HUES64 (cell line): ENCODE results near the gene EMILIN2. TPM values are rescaled to one million over a fixed set of nuclear protein-coding genes. Genes with fewer than 3 reads are reported as not detected.
A peak's percentile ranks its signal among the peaks of the same experiment; 100 is the strongest.
"Not testable (repeated sequence)": the region's sequence is repeated elsewhere in the genome, so short reads cannot be mapped to it uniquely, and the experiment has no call there.

Source experiments
- H3K27ac ChIP-seq: 2 replicates; pipeline ENCODE4 v1.7.0; 2013; ENCODE audit warnings: low read depth, low read length, inconsistent platforms
- H3K27me3 ChIP-seq: 2 replicates; pipeline ENCODE4 v1.6.1; 2013; ENCODE audit warnings: mild to moderate bottlenecking, low read length; ENCODE audit not compliant: insufficient read depth
- H3K36me3 ChIP-seq: 2 replicates; pipeline ENCODE4 v1.6.1; 2013; ENCODE audit warnings: mild to moderate bottlenecking, low read length; ENCODE audit not compliant: insufficient read depth
- H3K4me1 ChIP-seq: 2 replicates; pipeline ENCODE4 v1.6.1; 2013; ENCODE audit warnings: mild to moderate bottlenecking, low read length, moderate library complexity; ENCODE audit not compliant: insufficient read depth
- H3K4me3 ChIP-seq: 2 replicates; pipeline ENCODE4 v1.5.1; 2013; ENCODE audit warnings: mild to moderate bottlenecking, low read length, moderate library complexity
- H3K9ac ChIP-seq: 2 replicates; pipeline ENCODE4 v1.6.1; 2013; ENCODE audit warnings: mild to moderate bottlenecking, low read depth, low read length
- H3K9me3 ChIP-seq: 2 replicates; pipeline ENCODE4 v1.6.1; 2013; ENCODE audit warnings: low read depth, low read length; ENCODE audit not compliant: insufficient read depth
- WGBS: fragments of 150-250, 120-280 bp; methylation state at CpG from one replicate; pipeline ENCODE4 v1.1.7; 2013; ENCODE audit warnings: missing lambda C conversion rate; 5-methylcytosine and 5-hydroxymethylcytosine counted together
- polyA plus RNA-seq, 2 experiments: library from polyadenylated mRNA; stranded (reverse); fragments of 50-300 nt; gene quantifications; one replicate each; pipeline ENCODE4 v1.2.3, GENCODE V29; 2013

The EMILIN2 gene
- 7.5 TPM for polyA plus RNA-seq (2013, experiment 1 of 2)
- polyA plus RNA-seq (2013, experiment 2 of 2), result 6.5 TPM

DNA sequence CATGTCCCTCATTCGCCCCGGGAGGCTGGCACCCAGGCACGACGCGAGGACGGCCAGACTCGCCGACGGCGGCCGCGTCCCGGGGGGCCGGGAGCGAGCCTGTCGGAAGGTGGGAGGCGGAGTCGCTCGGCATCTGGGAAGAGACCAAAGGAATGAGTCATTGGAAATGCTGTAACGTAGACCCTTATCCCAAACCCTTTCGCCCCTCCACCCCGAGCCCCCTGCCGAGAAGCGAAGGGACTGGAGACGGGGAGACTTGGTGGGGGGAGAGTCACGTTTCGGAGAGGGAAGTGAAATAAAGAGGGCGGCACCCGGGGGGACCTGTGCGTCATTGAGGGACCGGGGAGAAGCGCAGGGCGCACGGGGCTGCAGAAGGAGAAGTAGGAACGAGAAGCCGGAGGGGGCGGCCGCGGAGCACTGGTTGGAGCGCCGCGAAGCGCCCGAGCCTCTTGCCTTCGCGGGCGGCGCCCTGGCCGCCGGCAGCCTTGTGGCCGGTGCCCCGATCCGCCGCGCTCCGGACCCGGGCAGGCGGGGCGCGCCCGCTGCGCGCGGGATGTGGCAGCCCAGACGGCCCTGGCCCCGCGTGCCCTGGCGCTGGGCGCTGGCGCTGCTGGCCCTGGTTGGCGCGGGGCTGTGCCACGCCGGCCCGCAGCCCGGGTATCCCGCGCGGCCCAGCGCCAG is at the start of gene EMILIN2:
Gene EMILIN2, plus strand, starts transcription at position 371 of the 681 bp plus-strand sequence. Its CDS starts 183 bp downstream, at position 554.
- Histone ChIP-seq H3K9ac (peak within 1 kb of the TSS; percentile 62), H3K36me3 (no peaks in the 10 kb centered on the region), H3K27ac (no peak within 1 kb of the TSS), H3K9me3 (no peaks in the 10 kb centered on the region), H3K4me1 (peaks cover 16% of the 10 kb centered on the region; the same call in 1 of the 2 replicates), H3K27me3 (peaks cover 66% of the 10 kb centered on the region), H3K4me3 (peak within 1 kb of the TSS; percentile 75)
- WGBS, result under 1% methylated on average over 77 of the region's 80 CpGs

DNA sequence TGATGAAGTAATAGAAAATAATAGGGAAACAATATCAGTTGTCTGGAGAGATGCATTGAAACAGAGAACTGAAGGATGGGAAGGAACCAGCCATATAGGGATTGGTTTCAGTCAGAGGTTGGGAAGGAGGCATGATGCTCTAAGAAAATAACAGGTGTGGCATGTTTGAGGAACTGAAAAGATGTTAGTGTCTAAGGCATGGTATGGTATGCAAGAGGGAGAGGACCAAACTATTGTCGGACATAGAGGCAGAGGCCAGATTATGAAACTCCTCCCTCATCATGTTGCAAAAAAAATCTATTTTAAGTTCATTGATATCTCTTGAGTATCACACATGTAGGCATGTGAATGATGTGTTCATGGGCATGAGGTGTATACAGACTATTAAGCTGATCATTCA is 48.9 kb upstream of the EMILIN2 start:
- H3K36me3 ChIP-seq, result peaks cover 78% of the 10 kb centered on the region
- 71% methylated on average over 1 of the region's 1 CpG for WGBS

DNA sequence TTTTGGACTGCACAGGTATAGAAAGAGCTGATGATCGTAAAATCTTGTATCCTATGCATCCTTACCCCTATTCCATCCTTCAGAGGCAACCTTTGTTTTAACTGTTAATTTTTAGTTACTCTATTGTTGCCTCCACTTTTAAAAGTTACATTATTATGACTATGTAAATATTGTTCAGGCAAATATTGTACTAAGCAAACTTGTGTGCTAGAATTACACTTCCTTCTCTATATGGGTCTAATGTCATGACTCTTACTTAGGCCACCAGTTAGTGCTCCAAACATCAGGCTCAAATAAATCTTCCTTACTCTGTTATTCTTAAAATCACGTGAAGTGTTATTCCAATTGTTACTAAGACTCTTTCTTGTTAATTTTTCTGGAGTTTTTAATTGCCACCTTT is 47.4 kb upstream of the EMILIN2 start:
- 96% methylated on average over 2 of the region's 2 CpGs for WGBS
- H3K36me3 ChIP-seq, result peaks cover 84% of the 10 kb centered on the region
- H3K4me1 ChIP-seq, result no peaks in the 10 kb centered on the region
- no peaks in the 10 kb centered on the region for H3K9me3 ChIP-seq
- H3K27me3 ChIP-seq, result no peaks in the 10 kb centered on the region
- no peak overlapping the region for H3K9ac ChIP-seq
- no peak overlapping the region for H3K4me3 ChIP-seq
- no peak overlapping the region for H3K27ac ChIP-seq

More for the DNA sequence above, 48.9 kb upstream of the EMILIN2 start:
- Histone ChIP-seq H3K27me3 (no peaks in the 10 kb centered on the region), H3K9me3 (no peaks in the 10 kb centered on the region), H3K27ac (no peak overlapping the region), H3K9ac (no peak overlapping the region), H3K4me3 (no peak overlapping the region), H3K4me1 (no peaks in the 10 kb centered on the region)

DNA sequence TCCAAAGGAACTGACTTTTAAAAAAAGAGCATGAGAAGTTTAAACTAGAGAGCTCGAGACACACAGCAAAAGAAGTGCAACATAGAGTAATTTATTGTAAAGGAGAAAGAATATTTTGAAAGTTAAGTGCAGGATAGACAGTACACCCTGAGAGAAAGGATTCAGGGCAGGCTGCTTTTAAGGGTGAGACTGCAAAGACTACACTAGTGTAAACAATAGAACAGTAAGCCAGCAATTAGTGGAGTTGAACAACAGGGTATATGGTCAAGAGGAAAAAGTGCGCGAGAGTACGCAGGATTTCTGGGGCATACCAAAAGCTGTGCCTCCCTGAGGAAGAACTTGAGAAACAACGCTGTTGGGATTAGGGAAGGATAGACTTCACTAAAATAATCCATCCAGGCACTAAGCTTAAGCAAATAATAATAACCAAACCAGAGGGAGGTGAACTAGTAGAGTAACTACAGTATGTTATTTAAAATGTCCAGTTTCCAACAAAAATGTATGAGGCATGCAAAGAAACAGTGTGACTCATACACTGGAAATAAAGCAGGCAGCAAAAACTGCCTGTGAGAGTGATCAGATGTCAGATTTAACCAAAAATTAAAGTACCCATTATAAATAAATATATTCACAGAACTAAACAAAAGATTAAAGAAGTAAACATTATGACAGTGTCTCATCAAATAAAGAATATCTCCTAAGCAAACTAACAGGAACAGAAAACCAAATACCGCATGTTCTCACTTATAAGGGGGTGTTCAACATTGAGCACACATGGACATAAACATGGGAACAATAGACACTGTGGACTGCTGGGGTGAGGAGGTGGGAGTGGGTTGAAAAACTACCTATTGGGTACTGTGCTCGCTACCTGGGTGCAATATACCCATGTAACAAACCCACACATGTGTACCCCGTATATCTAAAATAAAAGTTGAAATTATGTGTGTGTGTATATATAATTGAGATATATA is 40.5 kb upstream of the EMILIN2 start:
- Histone ChIP-seq H3K9ac (no peak overlapping the region), H3K36me3 (peaks cover 33% of the 10 kb centered on the region), H3K4me3 (no peak overlapping the region), H3K4me1 (no peaks in the 10 kb centered on the region), H3K9me3 (no peaks in the 10 kb centered on the region), H3K27me3 (no peaks in the 10 kb centered on the region), H3K27ac (no peak overlapping the region)
- WGBS, result 92% methylated on average over 5 of the region's 8 CpGs

DNA sequence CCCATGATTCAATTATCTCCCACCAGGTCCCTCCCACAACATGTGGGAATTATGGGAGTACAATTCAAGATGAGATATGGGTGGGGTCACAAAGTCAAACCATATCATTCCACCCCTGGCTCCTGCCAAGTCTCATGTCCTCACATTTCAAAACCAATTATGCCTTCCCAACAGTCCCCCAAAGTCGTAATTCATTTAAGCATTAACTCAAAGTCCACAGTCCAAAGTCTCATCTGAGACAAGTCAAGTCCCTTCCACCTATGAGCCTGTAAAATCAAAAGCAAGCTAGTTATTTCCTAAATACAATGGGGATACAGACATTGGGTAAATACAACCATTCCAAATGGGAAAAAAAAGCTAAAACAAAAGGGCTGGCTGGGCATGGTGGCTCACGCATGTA is 38.2 kb upstream of the EMILIN2 start:
- H3K27ac ChIP-seq, H3K27me3 ChIP-seq, H3K4me1 ChIP-seq, H3K9me3 ChIP-seq, H3K4me3 ChIP-seq, H3K9ac ChIP-seq: not testable (repeated sequence)
- H3K36me3 ChIP-seq, result peaks cover 11% of the 10 kb centered on the region; the same call in 1 of the 2 replicates
- 92% methylated on average over 2 of the region's 2 CpGs for whole genome bisulfite sequencing

DNA sequence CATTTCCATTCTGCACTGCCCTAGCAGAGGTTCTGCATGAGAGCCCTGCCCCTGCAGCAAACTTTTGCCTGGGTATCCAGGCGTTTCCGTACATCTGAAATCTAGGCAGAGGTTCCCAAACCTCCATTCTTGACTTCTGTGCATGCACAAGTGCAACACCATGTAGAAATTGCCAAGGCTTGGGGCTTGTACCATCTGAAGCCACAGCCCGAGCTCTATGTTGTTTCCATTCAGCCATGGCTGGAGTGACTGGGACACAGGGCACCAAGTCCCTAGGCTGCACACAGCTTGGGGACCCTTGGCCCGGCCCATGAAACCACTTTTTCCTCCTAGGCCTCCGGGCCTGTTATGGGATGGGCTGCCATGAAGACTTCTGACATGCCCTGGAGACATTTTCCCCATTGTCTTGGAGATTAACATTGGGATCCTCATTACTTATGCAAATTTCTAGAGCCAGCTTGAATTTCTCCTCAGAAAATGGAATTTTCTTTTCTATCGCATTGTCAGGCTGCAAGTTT is 37.1 kb upstream of the EMILIN2 start:
- 87% methylated on average over 6 of the region's 6 CpGs for WGBS

DNA sequence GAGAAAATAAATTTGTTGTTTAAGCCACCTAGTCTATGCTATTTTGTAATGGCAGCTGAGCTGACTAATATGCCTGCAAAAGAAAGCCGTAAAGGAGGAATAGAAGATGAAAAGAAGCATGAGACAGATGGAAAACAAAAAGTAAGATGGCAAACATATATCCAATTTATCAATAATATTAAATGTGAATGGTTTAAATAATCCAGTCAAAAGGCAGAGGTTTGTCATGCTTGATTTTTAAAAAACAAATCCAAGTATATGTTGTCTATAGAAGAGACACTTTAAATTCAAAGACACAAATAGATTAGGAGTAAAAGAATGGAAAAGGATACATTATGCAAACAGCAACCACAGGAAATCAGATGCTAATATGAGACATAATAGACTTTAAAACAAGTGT is 35.4 kb upstream of the EMILIN2 start:
- Histone ChIP-seq H3K9ac (no peak overlapping the region), H3K27me3 (no peaks in the 10 kb centered on the region), H3K4me3 (no peak overlapping the region), H3K4me1 (peaks cover under 1% of the 10 kb centered on the region; the same call in 1 of the 2 replicates), H3K27ac (no peak overlapping the region), H3K36me3 (no peaks in the 10 kb centered on the region), H3K9me3 (peaks cover 5% of the 10 kb centered on the region; the same call in 1 of the 2 replicates)
- WGBS, result 82% methylated on average over 1 of the region's 1 CpG

More for the DNA sequence above, 37.1 kb upstream of the EMILIN2 start:
- not testable (repeated sequence) for H3K36me3 ChIP-seq, H3K9ac ChIP-seq, H3K4me1 ChIP-seq, H3K4me3 ChIP-seq, H3K9me3 ChIP-seq, H3K27me3 ChIP-seq, H3K27ac ChIP-seq

DNA sequence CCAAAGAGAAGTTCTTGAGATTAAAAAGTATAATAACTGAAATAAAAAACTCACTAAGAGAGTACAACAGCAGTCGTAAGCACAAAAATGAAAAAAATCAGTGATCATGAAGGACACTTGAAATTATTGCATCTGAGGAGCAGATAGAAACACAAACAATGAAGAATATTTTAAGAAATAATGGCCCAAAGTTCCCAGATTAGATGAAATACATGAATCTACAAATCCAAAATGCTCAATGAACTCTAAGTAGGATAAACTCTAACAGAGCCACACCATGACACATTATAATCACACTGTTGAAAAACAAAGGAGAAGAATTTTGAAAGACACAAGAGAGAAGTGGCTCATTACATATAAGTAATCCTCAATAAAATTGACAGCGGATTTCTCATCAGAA is 31.9 kb upstream of the EMILIN2 start:
- Histone ChIP-seq H3K4me1 (peaks cover 7% of the 10 kb centered on the region; the same call in 1 of the 2 replicates), H3K27ac (no peak overlapping the region), H3K9me3 (peaks cover 5% of the 10 kb centered on the region; the same call in 1 of the 2 replicates), H3K27me3 (no peaks in the 10 kb centered on the region), H3K9ac (no peak overlapping the region), H3K36me3 (no peaks in the 10 kb centered on the region), H3K4me3 (no peak overlapping the region)
- whole genome bisulfite sequencing, result 100% methylated on average over 1 of the region's 2 CpGs

DNA sequence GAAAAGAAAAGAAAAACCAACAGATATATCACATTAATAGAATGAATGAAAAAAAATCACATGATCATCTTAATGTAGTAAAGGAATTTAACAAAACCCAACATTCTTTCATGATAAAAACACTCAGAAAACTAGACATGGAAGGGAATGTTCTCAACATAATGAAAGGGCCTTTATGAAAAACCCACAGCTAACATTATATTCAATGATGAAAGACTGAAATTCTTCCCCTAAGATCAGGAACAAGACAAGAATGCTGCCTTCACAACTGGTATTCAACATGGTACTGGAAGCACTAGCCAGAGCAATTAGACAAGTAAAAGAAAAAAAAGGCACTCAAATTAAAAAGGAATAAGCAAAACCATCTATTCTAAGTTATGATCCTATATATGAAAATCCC is 28.5 kb upstream of the EMILIN2 start:
- no peaks in the 10 kb centered on the region for H3K36me3 ChIP-seq
- H3K4me3 ChIP-seq, result no peak overlapping the region
- H3K9ac ChIP-seq, result no peak overlapping the region
- no peak overlapping the region for H3K27ac ChIP-seq
- no peaks in the 10 kb centered on the region for H3K27me3 ChIP-seq
- peaks cover 7% of the 10 kb centered on the region; the same call in 1 of the 2 replicates for H3K4me1 ChIP-seq
- peaks cover 5% of the 10 kb centered on the region; the same call in 1 of the 2 replicates for H3K9me3 ChIP-seq

DNA sequence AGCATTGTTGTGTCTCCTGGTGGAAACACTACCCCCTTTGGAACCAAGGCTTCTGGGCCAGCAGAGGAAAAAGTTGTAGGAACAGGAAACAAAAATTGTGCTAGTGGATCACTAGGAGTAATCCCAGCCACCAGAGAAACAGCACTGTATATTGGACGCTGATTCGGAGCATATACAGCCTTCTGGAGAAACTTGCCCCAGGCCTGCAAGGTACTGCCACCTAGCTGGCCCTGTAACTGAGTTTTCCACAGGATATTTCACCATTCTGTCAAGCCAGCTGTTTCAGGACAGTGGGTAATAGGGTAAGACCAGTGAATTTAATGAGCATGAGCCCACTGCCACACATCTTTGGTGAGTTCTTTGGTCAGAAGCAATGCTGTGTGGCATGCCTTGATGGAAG is 25.1 kb upstream of the EMILIN2 start:
- no peak overlapping the region for H3K4me3 ChIP-seq
- H3K27ac ChIP-seq, result no peak overlapping the region
- H3K9me3 ChIP-seq, result 0 out of 2 replicates have a peak, but pooled peaks cover 2% of the 10 kb centered on the region
- no peaks in the 10 kb centered on the region for H3K36me3 ChIP-seq
- H3K27me3 ChIP-seq, result no peaks in the 10 kb centered on the region
- H3K9ac ChIP-seq, result no peak overlapping the region
- peaks cover 4% of the 10 kb centered on the region; the same call in 1 of the 2 replicates for H3K4me1 ChIP-seq
- WGBS, result 91% methylated on average over 2 of the region's 2 CpGs
